Transverse colon (tissue), 4 donors: ENCODE measurements around the gene ZFHX3. TPM values are rescaled to one million over a fixed set of nuclear protein-coding genes. Genes with fewer than 3 reads are reported as not detected.

ENCODE experiments used
- DNase-seq: peaks from one replicate; pipeline ENCODE4 v3.0.0-alpha.2; 2019
- H3K27ac ChIP-seq, 4 donors: fragments of 200-600 bp; sonication (generic); 2 replicates each; pipeline ENCODE4 v1.5.1; 2016 to 2018; ENCODE audit warnings: inconsistent platforms in 4 of 4
- H3K27me3 ChIP-seq: fragments of 200-600 bp; sonication (generic); 2 replicates; pipeline ENCODE4 v1.5.1; 2017; ENCODE audit warnings: inconsistent platforms
- H3K36me3 ChIP-seq, 4 donors: fragments of 200-600 bp; sonication (generic); 2 replicates each; pipeline ENCODE4 v1.5.1; 2017 to 2019; ENCODE audit warnings: inconsistent platforms in 4 of 4
- H3K4me1 ChIP-seq, 4 donors: fragments of 200-600 bp; sonication (generic); 2 replicates each; pipeline ENCODE4 v1.5.1; 2017 to 2020; ENCODE audit warnings: inconsistent platforms in 4 of 4
- H3K4me3 ChIP-seq, 4 donors: fragments of 200-600 bp; sonication (generic); 1 replicate in 1 of 4; 2 replicates in 3 of 4; pipeline versions ENCODE4 v1.5.1 to v1.6.1; 2017 to 2019; ENCODE audit warnings: inconsistent platforms in 4 of 4
- H3K9me3 ChIP-seq, 2 donors: fragments of 200-600 bp; sonication (generic); 2 replicates each; pipeline ENCODE4 v1.5.1; 2017 to 2019; ENCODE audit warnings: inconsistent platforms in 2 of 2
- EP300 ChIP-seq: sonication (generic); formaldehyde crosslinking; IDR thresholded peaks from one replicate; pipeline ENCODE4 v1.6.1; 2017; ENCODE audit warnings: antibody characterized with exemption, low read depth
- POLR2A ChIP-seq: fragments of 450-650 bp; IDR thresholded peaks from one replicate; pipeline ENCODE4 v1.6.1; 2016; ENCODE audit warnings: antibody characterized with exemption, mild to moderate bottlenecking, moderate library complexity
- POLR2AphosphoS5 ChIP-seq, 3 donors: sonication (generic); formaldehyde crosslinking; IDR thresholded peaks; one replicate each; pipeline ENCODE4 v1.6.1; 2016; ENCODE audit warnings: antibody characterized with exemption in 3 of 3
- WGBS, 2 donors: methylation state at CpG; one replicate each; pipeline ENCODE4 v1.1.5; 2018; ENCODE audit warnings: low coverage in 1 of 2; 5-methylcytosine and 5-hydroxymethylcytosine counted together
- in situ Hi-C, 4 donors: fragments of 200-750 bp; cut with MboI; loops; one replicate each; pipeline versions ENCODE4 v1.15.0 to v1.15.1; 2017; ENCODE audit warnings: low sequenced_read_pairs in 3 of 4, low pct_ligation_motif_present in 1 of 4, low pct_unique_long_range_greater_than_20kb in 1 of 4
- intact Hi-C: fragments of 100-400 bp; cut with DNase I; formaldehyde crosslinking; loops from one replicate; pipeline ENCODE4 v1.15.1; 2023; ENCODE audit warnings: low total_unique reads
- total RNA-seq, 4 donors: library from RNA; depleted of rRNA; stranded (reverse); fragments of >200 nt; gene quantifications; one replicate each; pipeline ENCODE4 v1.1.0, GENCODE V29; 2016
- TF ChIP-seq, protein P1 (sequence below), 5 experiments: fragments of 200-600 bp in 3 of 5; fragments of 450-650 bp in 2 of 5; sonication (generic) in 3 of 5; IDR thresholded peaks; 1 replicate in 2 of 5; 2 replicates in 3 of 5; pipeline ENCODE4 v1.5.1; 2016 to 2017; ENCODE audit warnings: antibody characterized with exemption in 5 of 5, inconsistent platforms in 3 of 5, mild to moderate bottlenecking in 2 of 5, moderate library complexity in 1 of 5

The ZFHX3 gene
- total RNA-seq, 4 donors from 2014 or later: 12.3 to 23.7 (median 15.3) TPM

DNA sequence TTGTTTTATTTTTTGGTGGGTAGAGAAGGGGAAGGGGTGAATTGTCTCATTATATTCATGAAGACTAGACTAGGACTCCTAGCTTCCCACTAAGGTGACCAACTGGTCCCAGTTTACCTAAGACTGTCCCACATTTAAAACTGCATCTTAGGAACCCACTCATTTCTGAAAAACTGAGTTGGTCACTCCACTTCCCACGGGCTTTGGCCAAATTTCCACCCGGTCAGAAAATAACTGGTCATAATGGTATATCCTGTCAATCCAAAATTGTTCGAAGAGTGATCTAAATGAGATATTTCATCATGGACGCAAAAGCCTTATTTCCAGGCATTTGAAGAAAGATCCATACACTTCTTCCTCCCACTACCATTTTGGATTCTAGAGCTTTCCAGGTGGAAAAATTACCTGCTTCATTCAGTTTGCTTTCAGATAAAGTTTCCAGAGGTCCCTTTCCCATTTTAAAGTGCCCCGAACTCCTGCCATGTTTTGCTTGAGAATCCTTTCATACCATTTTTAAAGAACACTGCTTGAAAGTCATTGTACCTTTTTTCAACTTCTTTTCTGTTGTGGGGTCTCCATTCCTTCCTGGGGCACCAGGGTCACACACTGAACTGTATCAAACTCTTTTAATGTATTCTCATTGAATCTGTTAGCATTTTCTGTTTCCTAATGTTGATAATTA lies 21.8 kb upstream of the ZFHX3 start:
- peaks cover 22% of the 10 kb centered on the region for H3K27me3 ChIP-seq
- H3K4me3 ChIP-seq: peak overlapping the region in 1 of 4 donors; percentile 5
- no peaks in the 10 kb centered on the region for H3K9me3 ChIP-seq
- in situ Hi-C loops: loop anchor here in 3 of 4 donors (5.0 to 25.0 kb wide), 3 partner anchors 103 to 407 kb away; no protein-coding TSS in a partner anchor
- DNase-seq: no peak
- 81 to 89% methylated on average over 5 of the region's 5 CpGs for whole genome bisulfite sequencing, 2 donors
- H3K27ac ChIP-seq: peak overlapping the region; percentile 69 to 91 (median 78)
- peaks cover 33 to 73% (median 60%) of the 10 kb centered on the region in 4 donors for H3K4me1 ChIP-seq
- TF ChIP-seq, protein P1, sequence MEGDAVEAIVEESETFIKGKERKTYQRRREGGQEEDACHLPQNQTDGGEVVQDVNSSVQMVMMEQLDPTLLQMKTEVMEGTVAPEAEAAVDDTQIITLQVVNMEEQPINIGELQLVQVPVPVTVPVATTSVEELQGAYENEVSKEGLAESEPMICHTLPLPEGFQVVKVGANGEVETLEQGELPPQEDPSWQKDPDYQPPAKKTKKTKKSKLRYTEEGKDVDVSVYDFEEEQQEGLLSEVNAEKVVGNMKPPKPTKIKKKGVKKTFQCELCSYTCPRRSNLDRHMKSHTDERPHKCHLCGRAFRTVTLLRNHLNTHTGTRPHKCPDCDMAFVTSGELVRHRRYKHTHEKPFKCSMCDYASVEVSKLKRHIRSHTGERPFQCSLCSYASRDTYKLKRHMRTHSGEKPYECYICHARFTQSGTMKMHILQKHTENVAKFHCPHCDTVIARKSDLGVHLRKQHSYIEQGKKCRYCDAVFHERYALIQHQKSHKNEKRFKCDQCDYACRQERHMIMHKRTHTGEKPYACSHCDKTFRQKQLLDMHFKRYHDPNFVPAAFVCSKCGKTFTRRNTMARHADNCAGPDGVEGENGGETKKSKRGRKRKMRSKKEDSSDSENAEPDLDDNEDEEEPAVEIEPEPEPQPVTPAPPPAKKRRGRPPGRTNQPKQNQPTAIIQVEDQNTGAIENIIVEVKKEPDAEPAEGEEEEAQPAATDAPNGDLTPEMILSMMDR (IDR thresholded peaks at IDR 0.05): no peak
- TF ChIP-seq EP300 (no peak), POLR2A (no peak), POLR2AphosphoS5 (IDR thresholded peaks at IDR 0.05) (no peak)
- H3K36me3 ChIP-seq: no peaks in the 10 kb centered on the region
- intact Hi-C loops: loop anchor here (10.0 kb wide), 1 partner anchor 95 kb away; no protein-coding TSS in a partner anchor

DNA sequence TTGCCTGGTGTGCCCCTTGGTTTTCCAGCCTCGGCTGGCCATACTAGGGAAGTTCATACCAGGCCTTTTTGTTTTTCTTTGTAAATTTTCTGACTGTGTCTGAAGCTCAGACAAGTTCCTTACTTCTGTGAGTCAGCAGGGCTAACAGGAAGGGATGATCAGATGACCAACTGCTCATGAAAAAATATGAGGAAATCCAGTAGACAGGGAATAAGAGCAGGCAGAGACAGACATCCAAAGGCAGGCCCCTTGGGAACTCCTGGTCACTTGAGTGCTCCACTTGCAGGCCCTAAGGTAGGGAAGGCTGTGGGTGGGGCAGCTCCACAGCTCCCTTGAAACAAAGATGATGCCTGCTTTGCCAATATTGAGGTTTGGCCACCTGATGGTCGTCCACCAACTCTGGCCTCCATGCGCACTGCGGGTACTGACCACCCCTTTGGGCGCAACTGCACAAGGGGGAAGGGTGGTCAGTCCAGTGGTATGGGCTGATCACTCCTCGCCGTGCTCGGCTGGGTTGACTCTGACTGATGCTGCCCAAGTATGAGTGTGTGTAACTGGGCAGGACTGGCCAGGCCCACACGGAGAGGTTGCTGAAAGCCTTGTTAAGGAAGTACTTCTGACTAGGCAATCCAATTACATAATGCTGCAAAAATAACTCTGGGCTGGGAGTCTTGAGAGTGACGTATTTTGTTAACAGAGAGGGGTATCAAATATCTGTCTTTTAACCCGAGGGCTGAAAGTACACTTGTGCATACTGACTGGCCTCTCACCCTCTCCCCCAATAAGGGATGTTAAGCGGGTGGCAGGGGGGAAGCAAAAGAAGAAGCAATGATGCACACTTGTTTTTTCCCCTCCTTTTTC lies 20.8 kb upstream of the ZFHX3 start:
- 24 to 51% methylated on average over 3 to 11 of the region's 12 CpGs for WGBS, 2 donors
- Histone ChIP-seq H3K27me3 (peaks cover 32% of the 10 kb centered on the region), H3K4me3 (no peak overlapping the region), H3K27ac (peak overlapping the region; percentile 69 to 91 (median 78)), H3K9me3 (no peaks in the 10 kb centered on the region), H3K4me1 (peaks cover 33 to 82% (median 60%) of the 10 kb centered on the region in 4 donors), H3K36me3 (no peaks in the 10 kb centered on the region)
- intact Hi-C loops: no loop called here
- in situ Hi-C loops: loop anchor here in 3 of 4 donors (5.0 to 25.0 kb wide), 3 partner anchors 104 to 406 kb away; no protein-coding TSS in a partner anchor
- peak; percentile 57 for DNase-seq
- TF ChIP-seq POLR2A (peak; percentile 11), POLR2AphosphoS5 (IDR thresholded peaks at IDR 0.05) (peak; percentile 29 to 41 (median 39)), EP300 (no peak)

DNA sequence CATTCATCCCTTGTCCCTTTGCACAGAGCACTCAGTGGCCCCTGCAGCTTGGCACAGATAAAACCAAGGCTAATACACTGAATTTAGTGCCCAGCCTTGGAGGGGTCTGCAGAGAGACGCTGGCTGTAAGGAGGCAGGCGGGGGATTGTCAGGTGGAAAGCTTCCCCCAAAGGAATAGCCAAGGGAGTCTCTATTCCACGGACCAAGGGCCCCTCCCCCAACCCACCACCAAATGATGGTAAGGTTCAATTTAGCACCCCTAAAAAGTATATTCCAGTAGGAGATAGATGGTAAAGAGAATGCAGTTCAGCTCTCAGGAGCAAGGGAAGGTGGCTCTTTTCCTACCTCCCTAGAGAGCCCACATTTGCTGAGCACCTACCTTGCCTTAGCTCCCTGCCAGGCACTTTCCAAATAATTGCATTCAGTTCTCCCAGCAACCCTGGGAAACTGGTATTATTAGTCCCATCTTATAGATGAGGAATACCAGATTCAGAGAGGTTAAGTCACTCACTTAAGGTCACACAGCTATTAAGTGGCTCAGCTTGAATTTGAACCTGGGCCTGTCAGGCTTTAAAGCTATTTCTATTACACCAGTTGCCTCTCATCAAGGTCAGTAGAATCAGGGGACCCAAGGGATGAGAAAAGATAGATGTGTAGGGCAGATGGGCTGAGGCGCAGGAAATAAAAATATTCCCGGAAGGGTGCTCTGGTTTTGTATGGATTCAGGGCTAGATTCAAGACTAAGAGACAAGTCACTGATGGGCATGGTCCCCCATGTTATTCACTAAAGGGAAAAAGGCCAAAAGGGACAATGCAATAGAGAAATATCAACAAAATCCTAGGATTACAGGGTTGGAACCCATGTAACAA lies 20.0 kb upstream of the ZFHX3 start:
- Histone ChIP-seq H3K27ac (peak overlapping the region; percentile 69 to 91 (median 78)), H3K9me3 (no peaks in the 10 kb centered on the region), H3K27me3 (peaks cover 40% of the 10 kb centered on the region), H3K4me3 (no peak overlapping the region), H3K4me1 (peaks cover 33 to 88% (median 60%) of the 10 kb centered on the region in 4 donors), H3K36me3 (no peaks in the 10 kb centered on the region)
- TF ChIP-seq POLR2AphosphoS5 (IDR thresholded peaks at IDR 0.05): no peak
- TF ChIP-seq POLR2A: no peak
- TF ChIP-seq, protein P1 (IDR thresholded peaks at IDR 0.05): no peak
- DNase-seq: no peak
- in situ Hi-C loops: loop anchor here in 3 of 4 donors (5.0 to 25.0 kb wide), 3 partner anchors 104 to 406 kb away; no protein-coding TSS in a partner anchor
- whole genome bisulfite sequencing, 2 donors: 80 to 88% methylated on average over 2 to 5 of the region's 5 CpGs
- intact Hi-C loops: no loop called here

DNA sequence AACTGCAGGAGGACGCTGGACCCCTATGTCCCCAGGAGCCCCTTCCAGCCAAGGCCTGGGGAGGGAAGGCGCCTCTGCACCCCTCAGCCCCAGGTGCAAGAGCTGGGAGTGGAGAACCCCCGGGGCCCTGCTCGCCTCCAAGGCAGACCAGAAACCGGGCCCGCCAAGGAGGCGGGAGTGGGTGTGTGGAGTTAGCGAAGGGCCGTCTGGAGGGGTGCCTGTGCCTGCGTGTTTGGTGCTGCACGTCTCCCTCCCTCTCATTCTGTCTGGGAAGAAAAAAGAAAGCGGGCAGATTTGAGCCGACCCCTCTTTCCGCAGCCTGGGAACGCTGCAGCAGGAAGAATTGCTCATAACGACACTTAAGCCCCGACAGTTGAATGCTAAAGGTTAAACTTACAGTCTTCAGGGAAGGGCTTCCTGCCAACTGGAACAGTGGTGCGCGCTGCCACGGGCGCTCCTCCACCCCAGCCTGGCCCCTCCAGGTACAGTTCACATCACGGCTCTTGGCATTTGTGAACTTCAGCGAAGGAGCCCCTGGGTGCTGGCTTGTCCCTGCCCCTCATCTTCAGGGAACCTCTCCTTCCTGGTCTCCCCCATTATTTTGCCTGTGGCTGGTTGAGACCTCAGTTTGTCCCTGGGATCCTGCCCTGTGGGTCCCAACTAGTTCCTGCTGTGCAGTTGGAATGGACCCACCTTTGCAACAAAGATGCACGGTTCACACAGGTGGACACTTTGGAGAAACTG lies 19.2 kb upstream of the ZFHX3 start:
- in situ Hi-C loops: loop anchor here in 3 of 4 donors (5.0 to 25.0 kb wide), 3 partner anchors 105 to 405 kb away; no protein-coding TSS in a partner anchor
- peaks cover 48% of the 10 kb centered on the region for H3K27me3 ChIP-seq
- TF ChIP-seq POLR2AphosphoS5 (IDR thresholded peaks at IDR 0.05): no peak
- TF ChIP-seq, protein P1 (IDR thresholded peaks at IDR 0.05): no peak
- TF ChIP-seq EP300: no peak
- no peak for TF ChIP-seq POLR2A
- peak; percentile 55 for DNase-seq
- no peaks in the 10 kb centered on the region for H3K36me3 ChIP-seq
- intact Hi-C loops: no loop called here
- no peaks in the 10 kb centered on the region for H3K9me3 ChIP-seq
- peak overlapping the region in 3 of 4 donors; percentile 9 to 36 (median 13) for H3K4me3 ChIP-seq
- WGBS, 2 donors: 47% methylated on average over 20 of the region's 24 CpGs; no CpG with 5 or more reads in 1 of the 2 donors
- peaks cover 33 to 89% (median 60%) of the 10 kb centered on the region in 4 donors for H3K4me1 ChIP-seq
- H3K27ac ChIP-seq: peak overlapping the region; percentile 71 to 91 (median 78)
